Activated naive CD4-positive, alpha-beta T cell treated with anti-CD3 and anti-CD28 coated beads, Interleukin-2, amount 50 U/mL, for 16 hours (primary cell): ENCODE measurements around the gene FBH1.
"Not testable (repeated sequence)": the region's sequence is repeated elsewhere in the genome, so short reads cannot be mapped to it uniquely, and the experiment has no call there.

Experiments used
- DNase-seq: peaks from one replicate; pipeline ENCODE4 v3.0.0-alpha.2; 2020

Gene FBH1

GRCh38 chr10:5942474-5942873 lies 52.4 kb downstream of the FBH1 start:
- DNase-seq = no peak

DNA sequence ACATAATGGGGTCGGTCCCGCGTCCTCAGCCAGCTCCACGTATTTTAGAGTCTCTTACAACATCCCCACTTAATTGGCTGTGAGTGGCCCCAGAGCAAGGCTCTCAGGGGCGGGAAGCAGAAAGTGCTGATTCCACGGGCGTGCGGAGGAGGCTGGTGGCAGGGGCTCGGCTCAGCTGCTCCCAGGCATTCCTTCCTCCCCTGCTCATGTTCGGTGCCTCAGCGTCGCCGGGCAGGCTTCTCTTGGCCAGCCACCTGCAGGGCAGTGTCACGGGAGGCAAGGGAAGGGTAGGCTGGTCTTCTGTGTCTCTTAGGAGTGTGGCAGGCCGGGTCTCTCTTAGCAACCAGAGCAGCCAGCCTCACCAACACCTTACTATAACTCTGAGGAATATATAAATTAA lies 53.5 kb downstream of the FBH1 start:
- DNase-seq = no peak

GRCh38 chr10:5944389-5945189 lies 54.5 kb downstream of the FBH1 start:
- no peak for DNase-seq

DNA sequence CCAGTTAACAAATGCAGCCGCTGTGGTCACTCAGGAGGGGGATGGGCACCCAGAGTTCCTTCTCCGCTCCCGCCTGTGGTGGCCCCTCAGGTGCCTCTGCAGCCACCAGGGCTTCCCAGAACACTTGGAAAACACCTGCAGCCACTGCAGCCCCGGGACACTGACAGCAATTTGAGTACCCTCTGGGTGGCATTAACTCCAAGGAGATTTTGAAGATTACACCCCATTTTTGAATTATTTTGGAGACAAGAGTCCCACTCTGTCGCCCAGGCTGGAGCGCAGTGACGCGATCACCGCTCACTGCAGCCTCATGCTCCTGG lies 55.1 kb downstream of the FBH1 start:
- no peak for DNase-seq

DNA sequence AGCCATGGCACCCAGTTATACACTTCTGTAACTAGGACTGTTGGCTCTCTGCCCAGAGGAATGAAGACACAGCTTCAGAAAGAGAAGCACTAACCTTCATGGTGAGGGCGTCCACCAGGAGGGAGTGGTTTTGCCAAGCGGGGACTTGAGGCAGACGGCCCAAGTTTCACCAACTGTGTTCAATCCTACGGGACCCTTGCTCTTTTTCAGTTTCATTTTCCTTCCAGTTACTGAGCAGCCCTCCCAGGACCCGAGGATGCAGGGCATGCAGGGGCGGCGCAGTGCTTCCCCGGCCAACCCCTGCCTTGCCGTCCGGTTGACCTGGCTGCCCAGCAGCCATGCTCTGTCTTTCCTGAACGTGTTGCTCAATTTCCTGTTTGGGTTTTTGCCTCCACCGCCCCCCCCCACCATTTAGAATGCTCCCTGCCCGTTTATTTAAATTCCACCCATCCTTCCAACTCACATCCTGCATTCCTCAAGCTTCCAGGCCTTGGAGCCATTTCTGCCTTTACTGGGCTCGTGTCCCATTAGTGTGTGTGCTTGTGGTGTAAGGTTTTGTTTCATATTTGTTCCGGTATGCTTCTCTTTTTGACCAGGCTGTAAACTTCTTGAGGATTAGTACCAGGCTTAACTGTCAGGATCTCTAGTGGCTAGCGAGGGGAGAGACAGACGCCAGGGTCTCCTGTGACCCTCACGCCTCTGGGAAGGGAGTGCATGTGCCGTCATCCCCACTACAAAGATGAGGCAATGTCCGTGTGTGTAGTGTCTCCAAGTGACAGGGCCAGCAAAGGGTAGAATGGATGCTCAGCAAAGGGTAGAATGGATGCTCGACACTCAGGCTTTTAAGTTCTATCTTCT lies 55.7 kb downstream of the FBH1 start:
- DNase-seq = no peak

GRCh38 chr10:5946419-5946775 lies 56.4 kb downstream of the FBH1 start:
- not testable (repeated sequence) for DNase-seq

DNA sequence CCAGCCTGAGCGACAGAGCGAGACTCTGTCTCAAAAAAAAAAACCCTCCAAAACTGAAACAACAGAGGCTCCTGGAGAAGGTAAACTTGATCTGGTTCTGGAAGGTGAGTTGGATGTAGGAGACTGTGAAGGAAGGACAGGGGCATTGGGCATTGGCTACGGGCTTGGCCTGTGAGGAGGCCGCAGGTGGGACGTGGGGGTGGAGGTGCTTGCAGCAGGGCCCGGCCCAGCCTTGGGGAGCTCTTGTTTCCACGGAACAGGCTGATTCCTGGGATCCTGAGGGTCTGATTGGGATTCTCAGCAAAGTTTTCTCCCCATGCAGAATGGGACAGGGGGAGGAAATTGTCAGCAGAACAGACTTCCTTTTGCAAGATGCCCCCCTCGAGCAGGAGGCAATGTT lies 56.7 kb downstream of the FBH1 start:
- no peak for DNase-seq

GRCh38 chr10:5947471-5948207 lies 57.6 kb downstream of the FBH1 start:
- no peak for DNase-seq

GRCh38 chr10:5948208-5948585 lies 58.2 kb downstream of the FBH1 start:
- DNase-seq = no peak

GRCh38 chr10:5949009-5949759 lies 59.1 kb downstream of the FBH1 start:
- peak; percentile 39 for DNase-seq

- DNase-seq = no peak
Measured at GRCh38 chr10:5951167-5951711, 61.2 kb downstream of the FBH1 start.

DNA sequence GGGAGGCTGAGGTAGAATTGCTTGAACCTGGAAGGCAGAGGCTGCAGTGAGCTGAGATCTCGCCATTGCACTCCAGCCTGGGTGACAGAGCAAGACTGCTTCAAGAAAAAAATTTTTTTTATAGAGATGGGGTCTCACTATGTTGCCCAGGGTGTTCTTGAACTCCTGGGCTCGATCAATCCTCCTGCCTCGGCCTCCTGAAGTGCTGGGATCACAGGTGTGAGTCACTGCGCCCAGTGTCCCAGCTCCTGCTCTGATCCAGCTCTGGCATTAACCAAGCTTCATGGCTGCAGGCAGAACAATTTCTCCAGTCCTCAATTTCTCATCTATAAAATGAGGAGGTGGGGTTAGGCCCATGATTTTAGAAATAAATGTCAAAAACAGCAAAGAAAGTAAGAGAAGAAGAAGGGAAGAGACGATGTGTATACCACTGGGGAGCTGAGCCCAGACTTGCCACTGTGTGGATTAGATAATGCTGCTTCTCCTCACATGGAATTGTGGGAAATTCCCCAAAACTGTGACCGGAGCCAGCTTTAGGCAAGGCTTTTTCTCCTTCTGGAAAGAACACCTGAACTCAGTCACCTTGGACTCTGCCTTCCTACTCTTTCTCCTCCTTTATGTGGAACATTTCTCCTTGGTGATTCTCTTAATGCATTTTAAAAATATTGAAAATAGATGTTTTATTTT lies 61.8 kb downstream of the FBH1 start:
- DNase-seq = no peak

- DNase-seq = no peak
Measured at GRCh38 chr10:5952731-5953385, 62.8 kb downstream of the FBH1 start.

DNA sequence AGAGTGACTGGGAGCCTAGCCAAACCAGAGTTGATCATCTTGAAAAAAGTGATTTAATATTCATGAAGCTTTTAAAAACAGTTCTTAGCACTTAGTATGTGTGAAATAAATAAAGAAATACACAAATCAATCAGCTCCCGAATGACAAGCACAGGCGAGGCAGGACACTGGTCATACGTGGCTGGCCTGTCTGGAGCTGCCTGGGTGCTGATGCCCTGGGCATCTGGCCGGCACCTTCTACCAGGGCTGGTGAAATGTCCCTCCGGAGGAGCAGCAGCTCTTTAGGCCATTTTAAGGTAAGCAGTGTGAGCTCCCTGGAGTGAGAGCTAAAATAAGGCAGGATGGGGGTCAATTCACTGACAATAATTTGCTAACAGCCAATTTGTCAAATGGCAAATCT lies 63.6 kb downstream of the FBH1 start:
- DNase-seq = no peak

GRCh38 chr10:5956146-5956936 lies 66.3 kb downstream of the FBH1 start:
- DNase-seq = no peak

- no peak for DNase-seq
Measured at GRCh38 chr10:5958077-5958476, 68.0 kb downstream of the FBH1 start.

- DNase-seq = no peak
Measured at GRCh38 chr10:5958675-5959074, 68.6 kb downstream of the FBH1 start.

DNA sequence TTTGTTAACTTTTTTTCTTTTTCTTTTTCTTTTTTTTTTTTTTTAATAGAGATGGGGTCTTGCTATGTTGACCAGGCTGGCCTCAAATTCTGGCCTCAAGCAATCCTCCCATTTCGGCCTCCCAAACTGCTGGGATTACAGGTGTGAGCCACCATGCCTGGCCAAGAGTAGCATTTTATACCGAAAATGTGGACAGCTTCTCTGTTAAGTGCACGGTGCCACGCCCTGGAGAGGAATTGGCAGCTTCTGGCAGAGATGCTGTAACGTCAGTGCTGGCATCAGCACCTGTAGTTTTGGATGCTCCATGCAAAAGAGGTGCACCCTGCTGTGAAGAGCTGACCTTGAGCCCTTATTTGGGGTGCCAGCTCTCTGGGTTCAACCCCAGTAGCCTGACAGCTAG lies 69.1 kb downstream of the FBH1 start:
- no peak for DNase-seq

DNA sequence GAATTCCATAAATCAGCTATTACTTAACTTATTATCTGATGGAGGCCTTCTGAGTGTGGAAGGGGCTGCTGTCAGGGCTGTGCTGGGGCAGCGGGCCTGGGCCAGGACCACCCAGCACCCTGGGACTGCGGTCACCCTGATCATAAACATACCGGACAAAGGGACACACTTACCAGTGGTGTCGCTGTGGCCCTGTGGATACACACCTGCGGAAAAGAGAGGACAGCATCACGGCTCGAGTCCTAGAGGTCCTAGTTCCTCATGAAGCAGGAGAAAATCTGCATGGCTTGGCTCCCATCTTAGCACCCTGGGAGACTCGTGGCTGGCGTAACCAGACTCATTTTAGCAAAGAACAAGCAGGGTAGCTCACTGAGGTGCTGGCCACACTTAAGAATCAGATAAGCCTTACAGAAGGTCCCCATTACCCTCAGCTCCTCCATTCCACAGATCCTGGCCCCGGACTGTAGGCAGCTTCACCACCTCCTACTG lies 69.6 kb downstream of the FBH1 start:
- DNase-seq = no peak
